Measurements from ENCODE around the gene FAM186B. TPM values are rescaled to one million over a fixed set of nuclear protein-coding genes. Genes with fewer than 3 reads are reported as not detected.

Gene FAM186B
- total RNA-seq, 4 donors from 2014 or later, result 0.31 to 0.69 TPM; not detected in 2

GRCh38 chr12:49649445-49649844 is 44.0 kb upstream of the FAM186B start:
- Histone ChIP-seq H3K4me1 (peaks cover 0 to 33% (median 2%) of the 10 kb centered on the region in 3 donors), H3K36me3 (peaks cover 0 to 97% of the 10 kb centered on the region in 2 donors), H3K9me3 (no peaks in the 10 kb centered on the region), H3K27ac (no peak overlapping the region), H3K27me3 (no peaks in the 10 kb centered on the region), H3K4me3 (no peak overlapping the region)
- ATAC-seq, result no peak
- TF ChIP-seq POLR2AphosphoS5 (IDR thresholded peaks at IDR 0.05), result no peak
- TF ChIP-seq CTCF (IDR thresholded peaks at IDR 0.05), result no peak
- 93 to 100% methylated on average over 4 to 5 of the region's 11 CpGs for WGBS, 2 donors (ENCODE audit: low coverage in 1 of 2)

- Histone ChIP-seq H3K9me3 (no peaks in the 10 kb centered on the region), H3K36me3 (peaks cover 0 to 97% of the 10 kb centered on the region in 2 donors), H3K27ac (peak overlapping the region in 1 of 4 donors; percentile 15), H3K4me1 (peaks cover 0 to 38% (median 6%) of the 10 kb centered on the region in 3 donors), H3K27me3 (no peaks in the 10 kb centered on the region), H3K4me3 (no peak overlapping the region)
- TF ChIP-seq CTCF (IDR thresholded peaks at IDR 0.05), result no peak
- TF ChIP-seq POLR2AphosphoS5 (IDR thresholded peaks at IDR 0.05), result no peak
- TF ChIP-seq EP300 (IDR thresholded peaks at IDR 0.05), result no peak
- no peak for TF ChIP-seq POLR2A (IDR thresholded peaks at IDR 0.05)
- no peak for ATAC-seq
- WGBS, 2 donors (ENCODE audit: low coverage in 1 of 2), result no CpG with 5 or more reads among the region's 3 CpGs
These were observed 43.2 kb upstream of the FAM186B start for GRCh38 chr12:49648712-49649003.

GRCh38 chr12:49647827-49648711 is 42.6 kb upstream of the FAM186B start:
- Histone ChIP-seq H3K9me3 (no peaks in the 10 kb centered on the region), H3K27me3 (no peaks in the 10 kb centered on the region), H3K4me3 (no peak overlapping the region), H3K36me3 (peaks cover 0 to 97% of the 10 kb centered on the region in 2 donors), H3K27ac (peak overlapping the region in 3 of 4 donors; percentile 43 to 64 (median 58)), H3K4me1 (peaks cover 0 to 38% (median 6%) of the 10 kb centered on the region in 3 donors)
- no peak for ATAC-seq
- 60 to 80% methylated on average over 1 to 2 of the region's 15 CpGs for WGBS, 2 donors (ENCODE audit: low coverage in 1 of 2)
- TF ChIP-seq POLR2A (IDR thresholded peaks at IDR 0.05), result no peak
- TF ChIP-seq EP300 (IDR thresholded peaks at IDR 0.05), result no peak
- TF ChIP-seq POLR2AphosphoS5 (IDR thresholded peaks at IDR 0.05), result no peak
- no peak for TF ChIP-seq CTCF (IDR thresholded peaks at IDR 0.05)

- ATAC-seq, result peak; percentile 39
- peaks cover 0 to 38% (median 6%) of the 10 kb centered on the region in 3 donors for H3K4me1 ChIP-seq
- WGBS, 2 donors (ENCODE audit: low coverage in 1 of 2), result 30 to 70% methylated on average over 2 to 8 of the region's 12 CpGs
- no peak for TF ChIP-seq EP300 (IDR thresholded peaks at IDR 0.05)
- TF ChIP-seq POLR2AphosphoS5 (IDR thresholded peaks at IDR 0.05), result no peak
- no peak for TF ChIP-seq POLR2A (IDR thresholded peaks at IDR 0.05)
- TF ChIP-seq CTCF (IDR thresholded peaks at IDR 0.05), result no peak
- no peak overlapping the region for H3K4me3 ChIP-seq
- no peaks in the 10 kb centered on the region for H3K9me3 ChIP-seq
- no peaks in the 10 kb centered on the region for H3K27me3 ChIP-seq
- H3K27ac ChIP-seq, result peak overlapping the region in 3 of 4 donors; percentile 43 to 64 (median 58)
- H3K36me3 ChIP-seq, result peaks cover 0 to 97% of the 10 kb centered on the region in 2 donors
These were observed 41.6 kb upstream of the FAM186B start for GRCh38 chr12:49646871-49647654.
